Stimulated activated naive CD8-positive, alpha-beta T cell treated with anti-CD3 and anti-CD28 coated beads, Interleukin-15, amount 100 ng/mL, for 72 hours (primary cell): ENCODE data around the gene CCDC184.
A peak's percentile ranks its signal among the peaks of the same experiment; 100 is the strongest.
"Not testable (repeated sequence)": the region's sequence is repeated elsewhere in the genome, so short reads cannot be mapped to it uniquely, and the experiment has no call there.

Source experiments
- ATAC-seq: fragments of 150-1000 bp; cut with Tn5 transposase; 2 replicates; pipeline ENCODE4 v1.10.0; 2021; ENCODE audit warnings: mild to moderate bottlenecking, moderate library complexity
- DNase-seq, 2 donors: peaks; one replicate each; pipeline ENCODE4 v3.0.0; 2021 to 2022
- H3K27ac Mint-ChIP-seq, 2 donors: one replicate each; pipeline ENCODE4 v1.8.0; 2022; ENCODE audit warnings: mild to moderate bottlenecking in 2 of 2, mixed read lengths in 2 of 2, moderate library complexity in 2 of 2
- H3K27me3 Mint-ChIP-seq: one replicate; pipeline ENCODE4 v1.8.0; 2022; ENCODE audit warnings: mixed read lengths
- H3K4me1 Mint-ChIP-seq: one replicate; pipeline ENCODE4 v1.8.0; 2022; ENCODE audit warnings: mild to moderate bottlenecking, mixed read lengths
- H3K4me3 Mint-ChIP-seq, 2 donors: one replicate each; pipeline ENCODE4 v1.8.0; 2022; ENCODE audit warnings: mild to moderate bottlenecking in 2 of 2, mixed read lengths in 2 of 2, moderate library complexity in 1 of 2
- H3K9me3 Mint-ChIP-seq, 2 donors: one replicate each; pipeline ENCODE4 v1.8.0; 2022; ENCODE audit warnings: mixed read lengths in 2 of 2

The CCDC184 gene

DNA sequence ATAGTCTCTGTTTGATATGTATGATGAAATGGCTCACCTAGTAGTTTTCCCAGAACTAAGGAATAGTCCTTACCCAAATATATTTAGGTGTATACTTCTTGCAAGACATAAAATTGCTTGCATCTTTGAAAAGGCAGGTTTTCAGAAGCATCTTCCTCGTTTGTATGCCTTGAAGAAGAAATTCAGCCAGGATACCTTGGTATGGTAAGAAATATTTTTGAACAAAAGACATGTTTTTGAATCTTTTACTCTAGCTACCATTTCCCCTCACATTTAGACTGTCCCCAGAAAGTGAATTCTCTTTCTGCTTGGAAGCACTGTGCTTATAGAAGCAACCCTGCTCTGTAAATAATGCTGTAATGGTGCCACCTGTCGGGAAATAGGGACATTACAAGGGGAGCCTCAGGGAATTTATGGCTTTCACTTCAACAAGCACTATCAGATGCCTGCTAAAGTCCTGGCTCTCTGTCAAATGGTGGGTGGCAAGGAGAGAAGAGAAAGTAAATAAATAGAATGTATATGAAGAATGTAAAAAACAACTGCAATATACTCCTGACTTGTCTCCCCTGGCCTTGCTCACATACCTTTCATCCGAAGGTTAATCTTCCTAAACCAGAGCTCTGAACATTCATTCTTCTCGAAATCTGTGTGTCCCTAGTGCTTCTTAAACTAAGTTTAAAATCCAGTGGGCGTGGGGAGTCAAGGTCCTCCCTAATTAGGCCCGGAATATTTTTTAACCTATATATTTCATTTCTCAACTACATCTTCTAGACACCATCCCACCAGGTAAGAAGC lies 6.1 kb downstream of the CCDC184 start:
- H3K27me3 Mint-ChIP-seq = peaks cover 51% of the 10 kb centered on the region

DNA sequence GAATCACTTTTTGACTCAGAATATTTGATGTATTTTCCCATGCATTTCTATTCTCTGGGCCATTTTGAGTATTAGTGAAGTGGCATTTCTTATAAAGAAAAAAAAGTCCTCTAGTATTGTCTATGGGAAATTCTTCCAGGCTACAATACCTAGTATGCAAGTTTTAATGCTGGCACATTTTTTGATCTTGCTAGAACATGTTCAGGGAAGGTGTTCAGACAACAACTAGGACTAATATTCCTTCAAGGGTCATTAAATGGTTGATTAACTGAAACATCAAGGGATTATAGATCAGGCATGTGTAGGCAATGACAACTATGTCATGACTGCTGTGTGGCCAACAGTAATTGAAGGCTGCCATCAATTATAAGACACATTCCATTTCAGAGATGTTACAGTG lies 7.7 kb downstream of the CCDC184 start:
- H3K27ac Mint-ChIP-seq = no peak overlapping the region
- H3K27me3 Mint-ChIP-seq = peaks cover 43% of the 10 kb centered on the region
- ATAC-seq = no peak
- H3K9me3 Mint-ChIP-seq = no peaks in the 10 kb centered on the region
- H3K4me1 Mint-ChIP-seq = peaks cover 16% of the 10 kb centered on the region
- DNase-seq = no peak
- no peak overlapping the region for H3K4me3 Mint-ChIP-seq

More for the DNA sequence above, 6.1 kb downstream of the CCDC184 start:
- no peak overlapping the region for H3K27ac Mint-ChIP-seq
- DNase-seq (peak; percentile 64), ATAC-seq (peak; percentile 66)
- no peak overlapping the region for H3K4me3 Mint-ChIP-seq
- H3K9me3 Mint-ChIP-seq = no peaks in the 10 kb centered on the region
- peaks cover 29% of the 10 kb centered on the region for H3K4me1 Mint-ChIP-seq

DNA sequence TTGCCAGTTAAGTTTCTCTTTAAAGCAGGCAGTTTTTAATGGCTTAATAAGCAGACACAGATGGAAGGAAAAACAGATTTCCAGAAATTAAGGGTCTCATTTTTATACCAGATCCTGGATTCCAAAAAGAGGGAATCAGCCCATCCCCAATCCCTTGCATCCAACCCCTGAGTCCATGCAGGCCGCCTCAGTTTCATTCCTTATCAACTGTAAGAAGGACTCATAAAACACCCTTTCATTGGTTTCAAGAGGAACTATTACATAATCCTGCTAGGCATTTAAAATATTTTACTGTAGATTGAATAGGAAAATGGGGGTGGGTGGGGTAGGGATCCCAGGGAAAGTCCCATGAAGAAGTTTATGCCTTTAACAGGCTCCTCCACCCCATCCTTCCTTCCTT lies 9.4 kb downstream of the CCDC184 start:
- Mint-ChIP-seq H3K4me3 (no peak overlapping the region), H3K27ac (peak overlapping the region in 1 of 2 donors; percentile 65), H3K27me3 (peaks cover 30% of the 10 kb centered on the region), H3K4me1 (peaks cover 11% of the 10 kb centered on the region), H3K9me3 (no peaks in the 10 kb centered on the region)
- DNase-seq (no peak), ATAC-seq (no peak)

DNA sequence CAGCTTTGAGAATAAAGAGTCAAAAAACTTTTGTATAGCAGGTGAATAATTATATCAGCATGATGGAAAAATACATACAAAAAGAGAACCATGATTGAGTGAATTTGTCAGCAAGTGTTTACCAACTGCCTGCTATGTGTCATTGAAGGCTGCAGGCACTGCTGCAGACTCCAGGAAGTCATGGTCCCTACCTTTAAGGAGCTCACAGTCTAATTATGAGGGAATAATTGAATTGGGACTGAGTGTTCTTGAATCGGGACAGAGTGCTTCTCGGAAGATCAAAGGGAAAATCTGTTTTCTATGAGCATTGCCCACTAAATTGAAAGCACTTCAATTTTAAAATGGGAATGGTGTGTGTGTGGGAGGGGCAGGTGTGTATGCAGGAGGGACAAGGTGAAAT lies 10.2 kb downstream of the CCDC184 start:
- Mint-ChIP-seq H3K27me3 (peaks cover 30% of the 10 kb centered on the region), H3K4me3 (no peak overlapping the region), H3K9me3 (no peaks in the 10 kb centered on the region), H3K4me1 (peaks cover 11% of the 10 kb centered on the region), H3K27ac (no peak overlapping the region)
- ATAC-seq (no peak), DNase-seq (no peak)

DNA sequence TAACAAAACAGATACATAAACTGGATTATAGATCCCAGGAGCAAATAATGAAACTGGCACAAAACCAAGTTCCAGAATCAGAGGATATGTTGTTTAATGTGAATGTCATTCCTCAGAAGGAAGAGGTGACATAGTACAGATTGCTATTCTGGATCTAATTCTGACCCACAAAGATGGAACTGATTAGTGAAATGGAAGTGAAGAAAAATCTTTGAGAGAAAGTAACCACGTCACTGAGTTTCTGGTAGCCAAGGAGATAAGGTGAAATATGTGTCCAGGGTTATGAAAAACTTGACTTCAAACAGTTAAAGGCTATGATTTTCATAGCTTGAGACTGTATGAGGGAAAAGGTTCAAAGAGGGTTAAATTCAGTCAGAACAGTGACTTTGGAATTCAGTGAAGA lies 11.4 kb downstream of the CCDC184 start:
- DNase-seq = no peak
- Mint-ChIP-seq H3K27me3 (peaks cover 29% of the 10 kb centered on the region), H3K4me3 (no peak overlapping the region), H3K4me1 (peaks cover 16% of the 10 kb centered on the region), H3K9me3 (no peaks in the 10 kb centered on the region), H3K27ac (no peak overlapping the region)
- no peak for ATAC-seq

DNA sequence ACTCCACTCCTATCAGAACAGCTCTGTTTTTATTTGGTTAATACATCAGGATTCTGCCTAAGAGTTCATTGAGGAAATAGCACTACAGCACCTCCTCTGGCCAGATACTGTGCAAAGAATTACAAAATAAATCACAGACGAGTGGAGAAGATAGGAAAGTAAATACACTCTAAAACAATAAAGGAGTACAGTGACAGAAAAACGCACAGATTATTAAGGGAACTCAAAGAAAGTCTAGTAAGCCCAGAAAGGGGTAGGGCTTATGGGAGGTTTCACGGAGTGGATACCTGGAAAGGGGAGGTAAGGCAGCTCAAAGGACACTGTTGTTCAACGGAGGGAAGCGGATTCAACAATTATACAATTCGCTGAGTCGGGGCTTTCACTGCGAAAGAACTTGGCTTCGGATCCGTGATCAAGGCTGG lies 14.1 kb downstream of the CCDC184 start:
- Mint-ChIP-seq H3K27me3 (peaks cover 20% of the 10 kb centered on the region), H3K9me3 (peaks cover 12 to 17% of the 10 kb centered on the region in 2 donors), H3K27ac (peak overlapping the region; percentile 88 to 99), H3K4me3 (peak overlapping the region; percentile 76 to 96), H3K4me1 (peaks cover 36% of the 10 kb centered on the region)
- DNase-seq = peak in 1 of 2 donors; percentile 20
- peak; percentile 42 for ATAC-seq

DNA sequence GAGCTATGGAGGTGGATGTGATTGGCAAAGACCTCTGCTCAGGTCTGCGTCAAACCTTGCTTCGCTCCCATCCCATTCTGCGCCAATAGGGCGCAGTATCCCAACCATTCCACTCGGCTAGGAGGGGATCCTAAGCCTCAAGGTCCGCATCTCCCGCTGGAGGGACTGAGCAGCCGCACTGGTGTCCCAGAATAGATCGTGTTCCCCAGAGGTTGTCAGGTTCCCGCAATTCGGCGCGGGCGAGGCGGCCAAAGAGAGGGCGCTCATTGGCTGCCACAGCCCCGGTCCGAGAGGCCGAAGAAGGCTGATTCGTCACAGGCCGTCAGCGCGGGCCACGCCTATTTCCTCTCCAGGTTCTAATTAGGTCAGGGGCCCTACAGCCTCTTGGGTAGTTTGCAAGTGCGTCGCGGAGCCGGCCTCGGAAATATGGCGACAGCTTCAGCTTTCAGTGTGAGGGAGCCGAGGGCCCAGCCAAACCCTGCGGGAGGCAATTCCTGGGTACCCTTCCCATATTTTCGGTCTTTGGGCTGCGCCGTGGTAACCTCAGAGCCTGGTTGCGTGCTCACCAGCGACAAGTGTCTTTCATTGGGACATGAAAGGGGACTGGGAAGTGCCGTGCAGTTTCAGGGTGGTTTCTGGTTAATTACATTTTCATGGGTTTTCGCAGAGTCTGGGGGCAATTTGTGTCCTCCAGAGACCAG lies 14.7 kb downstream of the CCDC184 start:
- H3K4me1 Mint-ChIP-seq = peaks cover 36% of the 10 kb centered on the region
- peak; percentile 99 for ATAC-seq
- peaks cover 18 to 23% of the 10 kb centered on the region in 2 donors for H3K9me3 Mint-ChIP-seq
- H3K27me3 Mint-ChIP-seq = peaks cover 20% of the 10 kb centered on the region
- peak overlapping the region; percentile 76 to 96 for H3K4me3 Mint-ChIP-seq
- peak overlapping the region; percentile 99 for H3K27ac Mint-ChIP-seq
- peak; percentile 87 to 94 for DNase-seq

DNA sequence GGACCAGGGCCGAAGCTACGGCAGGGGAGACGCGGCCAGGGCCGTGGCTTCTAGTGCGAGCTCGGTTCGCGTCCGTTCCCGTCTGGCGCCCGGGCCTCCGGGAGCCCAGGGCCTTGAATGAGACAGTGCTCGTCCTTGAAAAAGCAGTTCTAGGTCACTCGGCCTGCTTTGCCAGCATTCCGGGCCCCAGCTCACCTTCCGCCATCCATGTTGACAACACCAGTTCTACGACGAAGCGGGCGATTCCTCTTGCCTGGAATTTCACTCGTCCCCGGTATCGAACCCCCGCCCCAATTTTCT lies 15.2 kb downstream of the CCDC184 start:
- Mint-ChIP-seq H3K27ac (peak overlapping the region; percentile 99), H3K27me3 (peaks cover 17% of the 10 kb centered on the region), H3K9me3 (peaks cover 23 to 27% of the 10 kb centered on the region in 2 donors), H3K4me3 (peak overlapping the region; percentile 76 to 96), H3K4me1 (peaks cover 34% of the 10 kb centered on the region)
- peak; percentile 41 for ATAC-seq
- DNase-seq = no peak

DNA sequence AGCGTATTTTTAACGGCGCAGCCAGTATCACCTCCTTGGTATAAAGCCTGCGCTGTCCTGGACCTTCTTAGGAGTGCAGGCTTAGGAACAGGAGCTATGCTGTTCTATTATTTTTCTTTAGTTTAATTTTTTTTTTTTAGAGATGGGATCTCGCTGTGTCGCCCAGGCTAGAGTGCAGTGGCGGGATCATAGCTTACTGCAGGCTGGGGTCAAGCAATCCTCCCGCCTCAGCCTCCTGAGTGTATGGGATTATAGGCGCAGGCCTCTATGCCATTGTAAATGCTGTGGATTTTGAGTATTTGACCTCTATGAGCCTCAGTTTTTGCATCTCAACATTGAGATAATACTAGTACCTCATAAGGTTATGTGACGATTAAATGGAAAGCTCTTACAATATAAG lies 15.5 kb downstream of the CCDC184 start:
- Mint-ChIP-seq H3K4me1 (peaks cover 31% of the 10 kb centered on the region), H3K27ac (peak overlapping the region; percentile 99), H3K27me3 (peaks cover 13% of the 10 kb centered on the region), H3K9me3 (peaks cover 26 to 27% of the 10 kb centered on the region in 2 donors), H3K4me3 (peak overlapping the region; percentile 76 to 96)
- DNase-seq = no peak
- ATAC-seq = no peak

DNA sequence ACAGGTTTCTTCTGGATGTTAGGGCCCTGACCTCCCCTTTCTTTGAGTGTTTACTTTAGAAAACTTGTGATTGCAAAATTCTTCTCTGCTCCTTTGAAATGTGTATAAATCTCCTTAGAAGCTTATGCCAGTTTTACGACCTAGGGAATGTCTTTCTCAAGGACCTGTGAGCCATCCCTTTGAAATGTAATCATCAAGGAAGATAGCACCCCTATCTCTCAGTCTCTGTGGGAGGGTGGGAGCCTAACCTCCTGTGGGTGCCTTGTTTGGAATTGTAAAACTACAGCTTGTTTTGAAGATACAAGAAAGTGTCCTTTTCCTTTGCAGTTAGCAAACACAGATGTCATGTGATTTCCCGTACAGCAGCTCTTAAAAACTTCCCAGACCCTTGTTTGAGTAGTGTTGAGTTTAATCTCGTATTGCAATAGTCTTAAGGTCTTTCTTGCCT lies 16.4 kb downstream of the CCDC184 start:
- Mint-ChIP-seq H3K4me1 (peaks cover 31% of the 10 kb centered on the region), H3K27me3 (peaks cover 5% of the 10 kb centered on the region), H3K4me3 (peak overlapping the region; percentile 76 to 96), H3K27ac (peak overlapping the region; percentile 96 to 99), H3K9me3 (peaks cover 33% of the 10 kb centered on the region in 2 donors)
- no peak for ATAC-seq
- DNase-seq = no peak

DNA sequence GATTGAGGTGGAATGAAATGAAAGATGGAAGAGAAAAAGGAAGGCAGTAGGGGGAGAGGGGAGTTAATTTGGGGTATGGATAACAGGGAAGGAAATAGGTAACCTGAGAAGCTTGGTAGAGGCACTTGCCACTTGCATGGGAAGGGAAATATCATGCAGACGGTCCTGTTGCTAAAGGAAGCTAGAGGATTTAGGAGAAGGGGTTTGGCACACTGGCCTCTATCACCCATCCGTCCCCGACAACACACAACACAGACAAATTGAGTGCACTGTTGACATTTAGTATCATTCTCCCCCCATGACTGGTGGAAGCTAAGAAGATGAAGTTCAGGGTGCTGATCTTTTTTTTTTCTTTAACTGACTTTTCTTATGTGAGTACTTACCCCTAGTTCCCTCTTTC lies 17.6 kb downstream of the CCDC184 start:
- Mint-ChIP-seq H3K27ac (no peak overlapping the region), H3K4me1 (peaks cover 31% of the 10 kb centered on the region), H3K4me3 (peak overlapping the region in 1 of 2 donors; percentile 96)

DNA sequence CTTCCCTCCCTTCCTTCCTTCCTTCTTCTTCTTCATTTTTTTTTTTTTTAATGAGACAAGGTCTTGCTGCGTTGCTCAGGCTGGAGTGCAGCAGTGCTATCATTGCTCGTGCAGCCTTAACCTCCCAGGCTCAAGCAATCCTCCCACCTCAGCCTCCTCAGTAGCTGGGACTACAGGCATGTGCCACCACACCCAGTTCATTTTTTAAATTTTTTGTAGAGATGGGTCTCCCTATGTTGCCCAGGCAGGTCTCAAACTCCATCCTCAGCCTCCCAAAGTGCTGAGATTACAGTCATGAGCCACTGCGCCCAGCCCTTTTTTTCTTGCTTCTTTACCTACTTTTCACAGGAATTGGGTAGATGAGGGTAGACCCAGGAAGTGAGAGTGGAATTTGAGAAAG lies 18.1 kb downstream of the CCDC184 start:
- H3K4me1 Mint-ChIP-seq = peaks cover 31% of the 10 kb centered on the region
- peaks cover 37 to 39% of the 10 kb centered on the region in 2 donors for H3K9me3 Mint-ChIP-seq
- H3K27ac Mint-ChIP-seq = peak overlapping the region in 1 of 2 donors; percentile 57
- H3K27me3 Mint-ChIP-seq = no peaks in the 10 kb centered on the region
- peak overlapping the region in 1 of 2 donors; percentile 41 for H3K4me3 Mint-ChIP-seq
- ATAC-seq (no peak), DNase-seq (no peak)

More for the DNA sequence above, 17.6 kb downstream of the CCDC184 start:
- no peak for DNase-seq
- Mint-ChIP-seq H3K27me3 (no peaks in the 10 kb centered on the region), H3K9me3 (peaks cover 33 to 35% of the 10 kb centered on the region in 2 donors)
- ATAC-seq = no peak

DNA sequence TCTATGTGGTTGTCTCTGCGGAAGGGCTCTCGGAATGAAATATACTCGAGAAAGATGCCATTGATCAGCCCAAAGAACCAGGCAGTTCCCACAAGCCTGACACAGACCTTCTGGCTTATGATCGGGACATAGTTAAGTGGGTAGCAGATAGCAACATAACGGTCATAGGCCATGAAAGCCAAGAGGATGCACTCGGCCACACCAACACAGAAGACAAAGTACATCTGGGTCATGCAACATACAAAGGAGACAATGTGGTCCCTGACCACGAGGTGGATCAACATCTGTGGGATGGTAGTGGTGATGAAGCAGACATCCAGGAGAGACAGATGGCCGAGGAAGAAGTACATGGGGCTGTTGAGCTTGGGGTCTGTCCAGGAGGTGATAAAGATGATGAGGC lies 19.3 kb downstream of the CCDC184 start:
- peaks cover 31% of the 10 kb centered on the region for H3K4me1 Mint-ChIP-seq
- ATAC-seq (no peak), DNase-seq (no peak)
- H3K9me3 Mint-ChIP-seq = peaks cover 41 to 48% of the 10 kb centered on the region in 2 donors
- H3K27ac Mint-ChIP-seq = no peak overlapping the region
- H3K27me3 Mint-ChIP-seq = no peaks in the 10 kb centered on the region
- no peak overlapping the region for H3K4me3 Mint-ChIP-seq

DNA sequence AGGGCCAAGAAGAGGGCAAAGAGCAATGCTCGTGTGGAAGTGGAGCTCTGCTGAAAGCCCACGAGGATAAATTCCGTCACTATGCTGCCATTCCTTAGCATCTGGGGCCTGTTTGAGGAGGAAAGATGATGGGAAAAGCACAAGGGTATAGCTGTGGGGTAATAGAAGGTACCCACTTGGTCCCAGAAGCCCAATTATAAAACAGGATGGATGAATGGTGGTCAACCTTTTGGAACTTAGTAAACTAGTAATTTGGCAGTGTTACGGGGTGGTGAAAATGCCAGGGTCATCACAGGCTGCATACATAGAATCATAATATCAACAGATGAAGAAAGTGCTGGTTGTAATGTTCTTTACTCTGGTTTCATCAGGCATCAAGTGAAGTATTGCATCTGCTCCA lies 19.7 kb downstream of the CCDC184 start, which contains the start of gene OR10AD1:
OR10AD1 (minus strand) TSS at position 101 of the 400 bp plus-strand sequence; CDS start at position 101, 0 bp downstream.
- no peak within 1 kb of the TSS for H3K27ac Mint-ChIP-seq
- no peak for DNase-seq
- H3K4me3 Mint-ChIP-seq = no peak within 1 kb of the TSS
- ATAC-seq = no peak
- H3K9me3 Mint-ChIP-seq = peaks cover 41 to 52% of the 10 kb centered on the region in 2 donors
- H3K27me3 Mint-ChIP-seq = no peaks in the 10 kb centered on the region
- peaks cover 31% of the 10 kb centered on the region for H3K4me1 Mint-ChIP-seq

DNA sequence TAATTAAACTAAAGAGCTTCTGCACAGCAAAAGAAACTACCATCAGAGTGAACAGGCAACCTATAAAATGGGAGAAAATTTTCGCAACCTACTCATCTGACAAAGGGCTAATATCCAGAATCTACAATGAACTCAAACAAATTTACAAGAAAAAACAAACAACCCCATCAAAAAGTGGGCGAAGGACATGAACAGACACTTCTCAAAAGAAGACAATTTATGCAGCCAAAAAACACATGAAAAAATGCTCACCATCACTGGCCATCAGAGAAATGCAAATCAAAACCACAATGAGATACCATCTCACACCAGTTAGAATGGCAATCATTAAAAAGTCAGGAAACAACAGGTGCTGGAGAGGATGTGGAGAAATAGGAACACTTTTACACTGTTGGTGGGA lies 26.1 kb downstream of the CCDC184 start:
- Mint-ChIP-seq H3K27me3 (peaks cover 25% of the 10 kb centered on the region), H3K9me3 (peaks cover 12 to 24% of the 10 kb centered on the region in 2 donors)
- not testable (repeated sequence) for H3K27ac Mint-ChIP-seq, H3K4me1 Mint-ChIP-seq, ATAC-seq, DNase-seq, H3K4me3 Mint-ChIP-seq

DNA sequence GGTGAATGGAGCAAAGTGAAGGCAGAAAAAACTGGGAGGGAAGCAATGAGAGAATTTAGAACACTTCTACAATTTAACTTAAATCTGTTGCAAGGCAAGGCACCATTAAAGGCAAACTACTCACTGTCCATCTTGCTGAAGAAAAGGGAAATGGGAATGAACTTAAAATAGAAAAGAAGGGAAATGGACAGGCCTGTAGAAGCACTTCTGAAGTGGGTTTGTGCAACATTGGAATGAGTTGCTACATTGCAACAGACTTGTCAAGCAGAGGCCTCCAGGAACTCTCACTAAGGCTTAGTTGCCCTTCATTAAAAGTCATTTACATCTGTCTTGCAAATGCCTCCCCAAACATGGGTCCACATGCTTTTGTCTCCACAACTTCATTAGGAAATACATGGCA lies 33.3 kb downstream of the CCDC184 start:
- Mint-ChIP-seq H3K27me3 (peaks cover 21% of the 10 kb centered on the region), H3K9me3 (no peaks in the 10 kb centered on the region), H3K4me3 (no peak overlapping the region), H3K27ac (no peak overlapping the region), H3K4me1 (peaks cover 7% of the 10 kb centered on the region)
- no peak for ATAC-seq
- no peak for DNase-seq
